Endometrial microvascular endothelial cells (primary cell): ENCODE results near the gene STIL. TPM values are rescaled to one million over a fixed set of nuclear protein-coding genes. Genes with fewer than 3 reads are reported as not detected.

ENCODE experiments used
- in situ Hi-C: cut with HindIII; loops from 2 replicates; pipeline ENCODE4 v1.10.0; 2017; ENCODE audit warnings: low sequenced_read_pairs, low pct_unique_long_range_greater_than_20kb; ENCODE audit errors: inconsistent ontology term
- total RNA-seq: library from RNA; depleted of rRNA; stranded (reverse); fragments of >200 nt; gene quantifications from one replicate; pipeline ENCODE4 v1.2.3, GENCODE V29; 2015; ENCODE audit errors: inconsistent ontology term

STIL gene
- total RNA-seq, 1 donor from 2014 or later = 23.5 TPM

DNA sequence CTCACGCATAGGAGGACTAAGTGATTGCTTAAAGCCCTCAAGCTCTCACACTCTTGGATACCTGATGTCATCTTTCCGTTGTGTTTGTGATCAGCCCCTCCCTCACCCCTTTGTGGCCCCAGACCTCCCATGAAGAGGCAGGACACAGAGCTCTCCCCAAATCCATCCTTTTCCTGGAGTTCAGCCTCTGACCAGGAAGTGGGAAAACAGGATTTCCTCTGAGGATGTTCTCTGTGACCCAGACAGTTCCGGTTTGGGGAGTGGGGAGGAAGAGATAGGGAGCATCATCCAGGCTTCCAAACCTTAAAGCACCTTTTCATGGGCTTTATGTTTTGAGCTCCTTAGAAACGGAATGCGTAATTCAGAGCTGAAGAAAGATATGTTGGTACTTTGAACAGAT, 70.0 kb downstream of the STIL start:
- in situ Hi-C loops = no loop called here

DNA sequence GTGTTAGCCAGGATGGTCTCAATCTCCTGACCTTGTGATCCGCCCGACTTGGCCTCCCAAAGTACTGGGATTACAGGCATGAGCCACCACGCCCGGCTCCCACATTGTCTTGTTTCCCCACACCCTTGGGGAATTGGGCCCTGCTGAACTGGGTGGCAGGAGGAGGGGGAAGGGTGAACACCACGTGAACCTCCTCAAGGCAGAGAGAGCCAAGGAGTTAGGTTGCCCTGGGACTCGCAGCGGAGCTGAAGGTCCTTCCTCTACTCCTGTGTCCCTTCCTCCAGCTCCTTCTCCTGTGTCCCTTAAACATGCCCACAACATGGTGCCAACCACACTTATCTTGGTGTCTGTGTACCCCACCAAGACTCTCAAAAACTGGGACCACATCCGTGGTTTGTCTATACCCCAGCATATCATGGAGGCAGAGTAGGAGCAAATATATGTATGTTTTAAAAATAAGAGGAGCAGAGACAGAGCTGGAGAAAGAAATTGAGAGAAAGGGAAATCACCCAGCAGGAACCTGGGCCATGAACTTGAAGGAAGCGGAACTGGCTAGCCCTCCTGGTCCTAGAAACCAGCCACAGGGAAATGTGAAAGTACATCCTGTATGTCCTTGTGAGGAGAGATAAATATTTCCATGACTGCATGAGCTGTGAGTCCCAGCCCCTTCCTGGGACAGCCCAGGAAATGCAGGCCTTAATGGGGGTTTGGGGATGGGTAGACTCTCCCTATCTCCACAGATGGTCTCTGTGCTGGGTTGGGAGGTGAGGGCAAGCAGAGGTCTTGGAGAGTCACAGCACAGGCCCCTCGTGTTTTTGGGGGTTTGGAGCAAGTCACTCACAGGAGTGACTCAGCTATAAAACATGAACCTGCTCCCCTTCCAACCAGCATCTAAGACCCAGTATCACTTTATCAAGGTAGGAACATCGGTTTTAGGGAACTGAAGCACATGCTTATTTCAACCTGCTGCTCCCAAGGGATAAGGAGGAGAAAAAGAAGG, 72.5 kb downstream of the STIL start:
- in situ Hi-C loops = no loop called here

DNA sequence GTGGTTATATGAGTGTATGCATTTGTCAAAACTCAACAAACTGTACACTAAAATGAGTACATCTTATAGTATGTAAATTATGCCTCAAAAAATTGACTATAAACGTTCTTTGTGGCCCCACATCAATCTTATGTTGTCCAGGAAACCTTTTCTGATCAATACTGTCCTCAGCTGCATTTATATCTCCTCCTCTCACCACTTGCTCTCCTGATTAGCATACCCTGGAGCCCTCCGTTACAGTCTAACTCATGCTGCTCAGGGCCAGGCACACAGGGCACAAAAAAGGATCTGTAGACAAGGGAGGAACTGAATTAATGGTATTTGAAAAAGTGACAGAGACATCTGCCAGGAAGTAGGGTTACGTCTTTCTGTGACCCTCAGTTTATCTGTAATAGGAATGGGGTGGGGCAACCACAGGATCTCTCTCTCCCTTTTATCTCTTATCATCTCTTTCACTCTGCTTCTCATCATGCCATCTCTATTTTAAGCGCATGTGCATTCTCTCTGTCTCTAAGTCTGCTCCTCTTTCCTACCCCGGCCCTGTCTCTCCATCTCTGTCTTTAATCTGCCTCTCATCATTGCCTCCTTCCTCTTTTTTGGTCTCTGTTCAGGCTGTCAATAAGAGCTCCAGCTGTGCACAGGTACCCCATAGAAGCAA, 74.9 kb downstream of the STIL start:
- in situ Hi-C loops = no loop called here

DNA sequence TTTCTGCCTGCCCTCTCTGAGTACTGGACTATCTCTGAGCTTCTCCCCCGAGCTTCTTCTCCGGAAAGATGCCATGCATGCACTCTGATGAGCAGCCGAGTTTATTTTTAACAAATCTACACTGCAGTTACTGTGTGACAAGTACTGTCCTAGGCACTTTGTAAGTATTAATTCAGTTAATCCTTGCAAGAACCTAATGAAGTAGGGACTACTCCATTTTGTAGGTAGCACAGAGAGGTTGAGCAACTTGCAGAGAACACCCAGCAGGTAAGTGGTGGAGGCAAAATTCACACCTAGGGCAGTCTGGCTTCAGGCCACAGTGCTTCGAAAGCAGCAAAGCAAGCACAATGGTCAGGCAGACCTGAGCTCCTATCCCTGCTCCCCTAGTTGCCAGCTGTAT, 78.1 kb downstream of the STIL start:
- in situ Hi-C loops = no loop called here

DNA sequence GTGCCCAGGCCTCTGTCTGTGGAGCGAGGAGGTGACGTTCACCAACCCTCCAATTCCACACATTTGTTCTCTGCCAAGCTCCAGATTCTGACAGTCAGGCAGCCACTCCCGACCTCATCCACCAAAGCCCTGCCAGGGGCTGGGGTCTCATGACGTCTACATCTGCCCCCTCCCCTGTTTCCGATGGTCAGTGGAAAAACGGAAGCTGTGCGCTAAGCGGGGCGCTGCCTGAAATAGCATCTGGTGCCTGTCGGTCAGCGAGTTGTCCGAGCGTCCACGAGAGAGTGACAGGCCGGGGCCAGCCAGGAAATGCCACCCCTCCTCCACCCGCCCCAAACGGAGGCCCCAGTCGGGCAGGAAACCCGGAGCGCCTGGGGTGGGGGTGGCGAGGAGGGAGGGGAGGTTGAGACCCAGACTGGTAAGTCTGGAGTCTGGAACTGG, 78.7 kb downstream of the STIL start:
- in situ Hi-C loops = no loop called here

DNA sequence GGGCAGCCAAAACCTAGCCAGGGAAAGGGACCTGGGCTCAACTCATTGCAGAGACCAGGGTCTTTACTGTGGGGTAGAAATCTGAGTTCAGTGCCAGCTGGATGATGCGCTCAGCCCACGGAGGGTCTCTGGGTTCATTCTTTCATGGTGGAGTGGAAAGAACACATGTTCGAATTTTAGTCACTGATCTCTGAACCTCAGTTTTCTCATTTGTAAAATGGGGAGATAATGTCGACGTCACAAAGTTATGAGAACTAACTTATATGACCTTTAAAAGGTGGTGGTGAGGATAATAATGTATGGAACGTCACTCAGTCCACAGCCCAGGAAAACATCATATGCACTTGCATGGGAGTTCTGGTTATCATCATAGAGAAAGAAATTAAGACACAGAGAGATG, 80.8 kb downstream of the STIL start:
- in situ Hi-C loops = no loop called here

DNA sequence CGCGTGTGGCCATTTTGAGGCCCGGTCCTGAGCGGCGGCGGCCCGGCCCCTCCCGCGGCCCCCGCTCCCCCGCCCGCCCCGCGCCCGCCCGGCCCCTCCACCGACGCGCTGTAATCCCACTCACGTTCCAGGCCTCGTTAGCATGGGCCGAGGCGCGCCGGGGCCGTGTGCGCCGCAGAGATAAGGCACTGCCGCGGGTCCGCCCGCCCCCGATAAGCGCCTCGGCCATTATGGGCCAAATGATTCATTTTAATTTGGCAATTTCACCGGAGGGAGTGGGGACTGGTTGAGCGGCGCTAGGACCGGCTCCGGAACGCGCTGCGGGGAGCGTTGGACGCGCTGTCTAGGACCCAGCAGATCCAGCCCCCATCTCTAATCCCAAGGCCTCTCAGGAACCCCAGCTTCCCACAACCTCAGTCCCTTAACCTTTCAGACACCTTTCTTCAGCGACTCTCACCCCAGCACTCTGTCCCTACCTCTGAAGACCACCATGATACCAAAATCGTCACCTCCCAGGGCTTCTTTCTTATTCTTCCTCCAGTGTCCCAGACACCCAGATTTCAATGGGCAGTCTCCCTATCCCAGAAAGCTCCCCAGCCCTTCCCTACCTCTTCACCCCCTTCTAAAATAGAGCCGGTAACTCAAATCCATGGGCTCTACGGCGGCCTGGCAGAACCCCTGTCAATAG, 81.6 kb downstream of the STIL start, which contains the start of gene TAL1:
Gene TAL1 (minus strand): TSS at position 39 of the 688 bp plus-strand sequence. CDS start 6,337 bp downstream, outside the sequence.
- in situ Hi-C loops = no loop called here

DNA sequence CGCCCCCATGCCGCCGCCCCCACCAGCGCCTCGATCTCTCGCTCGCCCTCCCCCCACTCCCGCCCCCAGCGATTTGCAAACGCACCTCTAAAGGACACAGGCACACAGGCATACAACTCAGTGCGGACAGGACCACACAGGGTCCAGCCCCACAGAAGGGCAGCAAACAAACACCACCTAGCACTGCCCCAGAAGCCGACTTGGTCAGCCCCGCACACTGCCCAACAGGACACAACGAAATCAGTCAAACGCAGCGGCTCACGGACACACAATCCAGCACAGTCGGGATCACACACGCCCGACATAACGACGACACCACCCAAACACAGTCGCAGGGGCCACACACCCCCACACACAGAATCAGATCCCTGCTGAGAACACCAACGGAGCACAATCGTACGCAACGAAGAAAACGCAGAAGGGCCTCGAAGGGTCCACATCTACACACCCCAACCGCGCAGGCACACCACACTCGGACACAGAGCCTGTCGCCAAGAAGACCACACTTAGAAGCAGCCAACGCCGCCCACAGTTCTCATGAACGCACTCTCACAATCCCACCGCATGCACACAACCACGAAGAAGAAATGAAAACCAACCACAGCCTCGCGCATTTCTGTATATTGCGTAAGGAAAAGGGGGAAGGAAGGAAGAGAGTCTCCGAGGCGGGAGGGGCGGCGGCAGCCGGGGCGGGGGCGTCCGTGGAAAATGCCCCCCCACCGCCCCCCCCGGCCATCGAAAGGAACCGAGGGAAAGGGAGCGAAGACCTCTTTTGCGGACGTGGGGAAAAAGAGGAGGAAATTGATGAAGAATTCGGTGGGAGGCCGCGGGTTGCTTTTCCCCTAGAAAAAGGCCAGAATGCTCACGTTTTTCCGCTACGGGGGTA, 82.4 kb downstream of the STIL start:
- in situ Hi-C loops = no loop called here

DNA sequence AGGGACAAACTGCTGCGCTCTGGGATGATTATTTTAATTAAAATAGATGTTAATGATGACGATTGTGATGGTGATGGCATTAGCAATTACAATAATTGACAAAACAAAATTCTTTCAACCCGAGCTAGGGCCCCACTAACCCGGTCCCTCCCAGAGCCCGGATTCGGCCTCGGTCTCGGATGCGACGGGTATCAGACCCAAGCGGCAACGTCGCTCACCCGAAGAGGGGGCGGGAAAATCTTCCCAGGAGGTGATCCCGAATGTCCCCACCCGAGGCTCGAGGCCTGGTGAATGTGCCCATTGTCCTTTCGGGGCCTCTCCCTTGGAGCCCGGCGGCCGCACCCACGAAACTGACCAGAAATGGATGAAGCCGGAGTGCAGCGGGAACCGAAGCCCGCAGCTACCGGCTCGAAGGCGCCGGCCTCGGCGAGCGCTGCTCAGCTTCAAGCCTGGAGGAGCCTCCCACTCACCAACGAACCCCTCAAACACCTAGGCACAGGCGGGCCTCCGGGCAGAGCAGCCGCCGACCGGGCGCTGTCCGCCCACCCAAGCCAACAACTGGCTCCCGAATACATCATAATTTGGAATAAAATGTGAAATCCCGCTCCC, 83.2 kb downstream of the STIL start:
- in situ Hi-C loops = no loop called here

DNA sequence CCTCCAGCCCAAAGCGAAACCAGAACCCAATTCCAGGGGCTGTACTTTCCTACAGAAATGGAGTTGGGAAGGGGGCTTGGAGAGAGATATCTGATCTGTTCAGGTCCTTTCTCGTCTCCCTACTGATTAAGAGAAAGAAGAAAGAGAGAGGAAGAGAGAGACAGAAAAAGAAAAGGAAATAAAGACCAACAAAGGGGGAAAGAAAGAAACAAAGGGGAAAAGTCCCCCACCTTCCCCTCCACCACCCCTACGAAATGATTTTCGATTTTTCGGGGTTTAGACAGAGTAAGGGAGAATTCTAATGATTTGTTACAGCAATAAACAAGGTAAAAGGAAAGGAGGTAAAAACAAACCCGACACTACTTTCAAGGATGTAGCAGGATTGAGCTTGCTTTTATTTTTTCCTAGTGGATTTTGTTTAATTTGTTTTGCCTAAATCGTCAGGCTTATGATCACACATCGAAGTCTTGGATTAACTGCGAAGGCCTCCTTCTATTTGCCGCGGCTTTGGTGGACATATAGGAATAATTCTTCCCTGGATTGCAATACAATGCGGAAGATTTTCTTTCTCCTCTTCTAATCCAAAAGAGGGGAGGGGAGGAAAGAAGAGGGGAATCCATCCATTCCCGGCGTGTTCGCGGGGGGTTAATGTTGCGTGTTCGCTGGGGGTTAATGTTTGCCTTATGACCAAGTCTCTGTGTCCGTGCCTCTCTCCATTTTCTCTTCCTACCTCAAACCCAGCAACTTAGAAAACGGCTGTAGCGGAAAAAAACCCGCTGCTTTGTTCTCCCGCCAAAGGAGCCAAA, 83.9 kb downstream of the STIL start:
- in situ Hi-C loops = no loop called here

DNA sequence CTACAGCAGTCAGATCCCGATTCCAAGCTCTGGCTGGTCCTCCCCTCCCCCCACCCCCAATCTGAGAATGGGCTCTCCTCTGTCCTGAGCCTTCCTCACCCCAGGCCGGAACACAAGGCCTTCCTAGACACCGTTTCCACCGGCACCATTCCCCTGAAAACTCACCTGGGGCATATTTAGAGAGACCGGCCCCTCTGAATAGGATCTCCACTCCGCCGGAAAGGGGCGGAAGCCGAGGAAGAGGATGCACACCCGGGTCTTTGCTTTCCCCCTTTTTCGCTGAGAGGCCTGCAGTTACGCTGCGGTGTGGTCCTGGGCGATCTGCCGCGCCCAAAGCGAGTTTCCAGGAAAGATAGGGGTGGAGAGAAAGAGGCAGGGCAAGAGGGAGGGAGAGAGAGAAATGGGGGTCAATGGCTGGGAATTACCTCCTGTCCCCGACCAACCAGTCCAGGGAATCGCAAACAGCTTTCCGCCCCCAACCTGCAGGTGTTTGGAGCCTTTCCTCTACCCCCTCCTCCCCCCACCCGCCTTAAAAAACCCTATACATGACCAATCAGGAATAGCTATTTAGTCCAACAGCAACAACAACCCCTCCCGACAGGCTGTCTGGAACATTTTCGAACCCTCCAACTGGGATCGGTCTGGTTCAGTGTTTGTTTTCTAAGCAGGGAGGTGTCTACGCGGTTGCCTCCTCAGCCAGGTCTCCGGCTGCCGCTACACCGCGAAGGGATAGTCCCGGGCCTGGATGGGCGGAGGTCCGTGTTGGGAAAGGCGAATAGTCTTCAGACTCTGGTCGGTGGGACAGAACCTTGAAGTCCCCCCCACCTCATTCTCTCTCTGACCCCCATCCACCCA, 84.7 kb downstream of the STIL start:
- in situ Hi-C loops = no loop called here

DNA sequence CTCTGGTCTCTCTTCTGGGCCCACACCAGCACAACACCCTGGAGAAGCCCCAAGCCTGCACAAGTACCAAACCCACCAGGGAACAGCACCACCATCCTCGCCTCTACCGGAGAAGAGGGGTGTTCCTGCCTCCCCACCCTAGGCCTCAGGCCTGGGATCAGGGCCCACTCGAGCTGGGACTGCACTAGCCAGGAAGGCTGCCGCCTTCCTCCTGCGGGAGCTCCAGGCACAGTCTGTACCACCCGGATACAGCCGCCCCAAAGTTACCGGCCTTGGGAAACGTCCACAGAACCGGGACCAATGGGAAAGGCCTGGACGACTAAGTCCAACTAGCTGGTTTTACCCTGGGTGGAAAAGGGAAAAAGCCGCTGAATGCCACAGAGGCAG, 85.3 kb downstream of the STIL start:
- in situ Hi-C loops = no loop called here

DNA sequence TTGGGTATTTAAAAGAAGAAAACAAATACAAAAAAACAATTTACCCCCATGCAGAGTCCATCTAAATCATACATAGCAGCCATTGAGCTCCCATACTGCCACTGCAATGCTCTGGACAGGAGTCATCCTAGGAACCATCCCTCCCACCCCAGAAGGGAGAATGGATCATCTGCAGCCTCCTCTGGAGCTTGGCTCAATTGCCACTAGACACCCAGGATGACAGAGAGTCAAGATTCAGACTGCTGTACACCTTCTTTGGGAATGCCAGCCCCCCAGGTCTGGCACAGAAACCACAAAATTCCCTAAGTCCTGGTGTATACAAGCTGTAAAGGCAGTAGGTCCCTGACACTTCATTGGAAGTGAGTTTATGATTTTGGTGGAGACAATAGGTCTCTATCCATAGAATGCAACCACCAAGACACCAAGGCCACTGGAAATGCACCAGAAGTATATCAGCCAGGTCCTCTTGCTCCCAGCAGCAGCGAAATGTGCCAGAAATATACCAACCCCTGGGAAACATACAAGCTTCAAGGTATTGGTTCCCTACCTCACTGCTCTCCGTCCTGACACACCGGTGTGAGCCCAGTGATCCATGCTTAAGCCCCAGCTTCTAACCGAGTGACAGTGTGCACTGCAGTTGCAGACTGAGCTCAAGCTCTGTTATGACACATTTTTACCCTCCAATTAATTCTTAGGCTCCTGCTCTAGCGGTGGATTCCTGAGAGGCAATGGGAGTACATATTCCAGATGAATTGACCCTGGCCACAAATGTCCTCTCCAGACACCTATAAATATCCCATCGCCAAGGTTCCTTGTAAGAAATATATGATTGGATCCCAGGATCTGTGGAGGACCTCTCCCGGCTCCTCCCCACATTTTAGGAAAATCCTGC, 86.4 kb downstream of the STIL start:
- in situ Hi-C loops = no loop called here

DNA sequence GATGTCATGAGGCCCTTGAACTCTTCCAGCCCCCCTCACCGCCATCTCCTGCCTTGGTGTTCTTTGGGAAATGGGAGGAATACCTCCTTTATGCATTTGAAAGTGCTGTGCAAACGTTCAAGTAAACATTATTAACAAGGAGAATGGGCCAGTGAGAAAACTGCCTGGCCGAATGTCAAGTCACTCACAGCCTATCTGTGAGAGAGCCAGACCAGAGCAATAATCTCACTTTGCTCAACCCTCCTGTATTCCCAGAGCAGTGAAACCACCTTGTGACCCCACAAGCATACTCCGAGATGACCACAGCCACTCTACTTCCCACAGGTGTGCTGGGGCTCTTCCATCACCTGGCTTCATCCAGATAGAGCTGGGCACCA, 87.1 kb downstream of the STIL start:
- in situ Hi-C loops = no loop called here

DNA sequence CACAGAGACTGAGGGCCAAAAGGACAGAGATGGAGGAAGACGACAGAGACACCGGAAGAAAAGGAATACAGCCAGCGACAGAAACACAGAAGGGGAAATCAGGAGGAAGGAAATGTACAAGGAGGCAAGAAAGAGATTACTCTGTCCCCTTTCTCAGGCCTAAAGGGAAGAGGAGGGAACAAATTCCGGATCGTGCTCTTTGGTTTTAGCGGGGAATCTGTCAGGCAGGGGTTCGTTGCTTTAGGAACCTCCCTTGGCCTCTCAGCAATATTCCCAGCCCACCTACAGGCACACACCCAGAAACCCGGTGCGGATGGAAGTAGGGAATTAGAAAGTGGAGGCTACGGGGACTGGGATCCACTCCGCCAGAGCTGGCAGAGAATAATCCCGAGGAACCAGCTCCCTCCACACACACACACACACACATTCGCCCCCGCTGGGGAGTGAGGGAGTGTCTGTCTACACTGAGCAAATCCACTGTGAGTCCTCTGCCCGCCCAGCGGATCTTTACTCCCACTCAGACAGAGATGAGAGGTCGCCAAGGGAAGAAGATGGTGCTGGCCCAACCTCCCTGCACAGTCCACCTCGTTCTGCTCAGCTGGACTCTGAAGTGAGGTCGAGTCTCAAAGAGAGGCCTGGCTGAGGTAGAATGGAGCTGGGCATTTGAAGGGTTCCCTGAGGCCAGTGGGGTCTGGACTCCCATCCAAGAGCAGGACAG, 87.7 kb downstream of the STIL start:
- in situ Hi-C loops = no loop called here
